CD8-positive, alpha-beta memory T cell (primary cell): ENCODE measurements around the gene ENTHD1. TPM values are rescaled to one million over a fixed set of nuclear protein-coding genes. Genes with fewer than 3 reads are reported as not detected.

ENCODE experiments used
- CTCF ChIA-PET: fragments of 350-600 bp; sonication (Branson Sonifier 250); formaldehyde crosslinking; loops from one replicate; lab custom pipeline; 2021; ENCODE audit warnings: antibody characterized with exemption; lab: Charles Lee
- POLR2A ChIA-PET: fragments of 350-600 bp; sonication (Branson Sonifier 250); formaldehyde crosslinking; loops from one replicate; lab custom pipeline; 2021; ENCODE audit warnings: antibody characterized with exemption; lab: Charles Lee
- DNase-seq, 5 donors: peaks; one replicate each; pipeline versions ENCODE4 v3.0.0 to v3.0.0-alpha.2; 2020 to 2022; ENCODE audit warnings: mixed read lengths in 1 of 5
- H3K27ac ChIP-seq: one replicate; pipeline ENCODE4 v1.7.0; 2013; ENCODE audit warnings: low read depth, mild to moderate bottlenecking, low read length, moderate library complexity
- H3K27me3 ChIP-seq: 2 replicates; pipeline ENCODE4 v1.7.0; 2013; ENCODE audit warnings: low read length, mild to moderate bottlenecking; ENCODE audit not compliant: insufficient read depth, poor library complexity, severe bottlenecking
- H3K36me3 ChIP-seq: 2 replicates; pipeline ENCODE4 v1.7.0; 2013; ENCODE audit warnings: mild to moderate bottlenecking, low read length, moderate library complexity; ENCODE audit not compliant: insufficient read depth
- H3K4me1 ChIP-seq: 2 replicates; pipeline ENCODE4 v1.7.0; 2013; ENCODE audit warnings: mild to moderate bottlenecking, low read length, moderate library complexity; ENCODE audit not compliant: insufficient read depth
- H3K4me3 ChIP-seq: 2 replicates; pipeline ENCODE4 v1.7.0; 2013; ENCODE audit warnings: mild to moderate bottlenecking, low read length
- H3K9me3 ChIP-seq: 2 replicates; pipeline ENCODE4 v1.7.0; 2013; ENCODE audit warnings: mild to moderate bottlenecking, low read length
- H3K27ac Mint-ChIP-seq, 8 donors: one replicate each; pipeline ENCODE4 v1.8.0; 2020 to 2021; ENCODE audit warnings: mixed read lengths in 8 of 8, mild to moderate bottlenecking in 6 of 8, inconsistent platforms in 3 of 8, moderate library complexity in 3 of 8
- H3K27me3 Mint-ChIP-seq, 2 donors: one replicate each; pipeline ENCODE4 v1.8.0; 2020 to 2021; ENCODE audit warnings: mixed read lengths in 2 of 2, mild to moderate bottlenecking in 1 of 2, moderate library complexity in 1 of 2
- H3K36me3 Mint-ChIP-seq, 3 donors: one replicate each; pipeline ENCODE4 v1.8.0; 2020 to 2021; ENCODE audit warnings: mixed read lengths in 3 of 3, inconsistent platforms in 1 of 3, mild to moderate bottlenecking in 1 of 3
- H3K4me1 Mint-ChIP-seq, 3 donors: one replicate each; pipeline ENCODE4 v1.8.0; 2020 to 2021; ENCODE audit warnings: mixed read lengths in 3 of 3, inconsistent platforms in 1 of 3, mild to moderate bottlenecking in 1 of 3
- H3K4me3 Mint-ChIP-seq, 7 donors: one replicate each; pipeline ENCODE4 v1.8.0; 2020 to 2021; ENCODE audit warnings: mixed read lengths in 7 of 7, mild to moderate bottlenecking in 6 of 7, moderate library complexity in 4 of 7, inconsistent platforms in 2 of 7
- H3K9me3 Mint-ChIP-seq, 5 donors: one replicate each; pipeline ENCODE4 v1.8.0; 2020 to 2022; ENCODE audit warnings: mixed read lengths in 5 of 5, mild to moderate bottlenecking in 3 of 5, moderate library complexity in 2 of 5, inconsistent platforms in 1 of 5
- polyA plus RNA-seq: library from polyadenylated mRNA; unstranded; fragments of 300-500 nt; fragmentation: Illumina TruSeq; gene quantifications from one replicate; pipeline ENCODE4 v1.2.3, GENCODE V29; 2021
- total RNA-seq, 2 experiments: library from RNA; stranded (reverse); gene quantifications; one replicate each; pipeline ENCODE4 v1.2.3, GENCODE V29; 2021

The ENTHD1 gene
- total and polyA plus RNA-seq, 3 experiments from 2014 or later: 0.16 to 0.35 (median 0.16) TPM

DNA sequence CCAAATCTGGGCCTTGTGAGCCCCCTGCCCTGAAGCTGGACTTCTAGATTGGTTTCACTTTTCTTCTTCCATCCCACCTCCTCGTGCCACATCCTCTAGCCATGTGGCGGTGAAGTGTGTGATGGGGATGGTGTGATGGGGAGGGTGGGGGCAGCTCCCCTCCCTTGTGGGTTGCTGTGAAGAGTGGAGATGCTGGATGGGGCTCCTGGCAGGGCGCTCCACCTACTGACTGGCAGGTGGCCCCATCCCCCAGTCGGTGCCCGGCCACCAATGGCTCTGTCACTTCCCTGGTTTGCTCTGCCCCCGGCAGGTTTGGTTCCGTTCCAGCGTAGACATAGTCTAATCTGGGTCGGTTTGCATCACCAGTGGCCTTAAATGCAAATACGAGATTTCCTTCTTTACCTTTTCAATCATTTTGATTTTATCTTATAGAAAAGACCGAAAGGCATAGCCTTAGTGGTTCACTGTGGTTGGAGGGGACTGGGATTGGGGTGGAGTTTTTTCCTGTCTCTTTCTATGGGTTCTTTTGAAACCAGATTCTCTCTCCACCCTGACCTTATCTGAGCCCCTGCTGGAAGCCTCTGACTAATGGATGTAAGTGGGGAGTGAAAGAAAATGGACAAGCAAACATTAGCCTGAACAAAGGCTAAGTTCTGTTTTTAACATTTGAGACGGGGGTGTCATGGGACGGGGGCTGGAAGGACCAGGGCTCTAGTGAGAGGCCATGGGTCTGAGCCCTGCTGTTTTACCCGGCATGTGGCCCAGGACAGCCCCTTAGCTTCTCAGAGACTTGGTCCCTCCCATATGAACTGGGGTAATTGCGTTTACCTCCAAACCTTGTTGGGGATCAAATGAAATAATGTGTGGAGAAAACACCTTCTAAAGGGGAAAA is 173.8 kb downstream of the ENTHD1 start:
- Histone ChIP-seq H3K27ac (no peak overlapping the region), H3K27me3 (no peaks in the 10 kb centered on the region), H3K4me1 (no peaks in the 10 kb centered on the region), H3K36me3 (no peaks in the 10 kb centered on the region), H3K9me3 (no peaks in the 10 kb centered on the region), H3K4me3 (no peak overlapping the region)
- ChIA-PET CTCF (no interaction called here), POLR2A (no interaction called here)
- Mint-ChIP-seq H3K4me3 (peak overlapping the region in 1 of 7 donors; percentile 24), H3K27me3 (peaks cover 0 to 3% of the 10 kb centered on the region in 2 donors), H3K4me1 (peaks cover 0 to 5% (median 0%) of the 10 kb centered on the region in 3 donors), H3K27ac (no peak overlapping the region), H3K36me3 (no peaks in the 10 kb centered on the region), H3K9me3 (no peaks in the 10 kb centered on the region)
- no peak for DNase-seq

DNA sequence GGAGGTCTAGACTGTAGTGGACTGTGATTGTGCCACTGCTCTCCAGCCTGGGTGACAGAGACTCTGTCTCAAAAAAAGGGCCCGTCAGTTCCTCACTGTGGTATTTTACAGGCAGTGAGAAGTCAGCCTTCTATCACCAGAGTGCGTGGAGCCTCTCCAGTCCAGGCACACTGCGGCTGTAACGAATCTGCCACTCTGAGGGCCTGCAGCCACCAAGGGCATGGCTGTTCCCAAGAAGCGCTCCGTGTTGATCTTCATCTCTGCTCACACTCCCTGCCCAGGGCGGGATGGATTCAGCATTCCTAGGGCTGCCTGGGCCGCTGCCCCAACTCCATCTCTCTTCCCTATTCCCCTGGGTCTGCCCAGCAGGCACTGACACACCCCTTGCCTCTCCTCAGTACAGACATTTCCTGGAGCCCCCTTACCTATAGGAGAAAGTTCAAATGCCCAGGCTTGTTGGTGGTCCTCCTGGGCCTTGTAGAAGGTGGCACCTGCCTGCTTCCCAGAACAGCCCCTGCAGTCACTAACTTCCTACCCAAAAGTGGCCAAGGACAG is 174.6 kb downstream of the ENTHD1 start:
- Mint-ChIP-seq H3K4me3 (no peak overlapping the region), H3K36me3 (no peaks in the 10 kb centered on the region), H3K27me3 (peaks cover 0 to 3% of the 10 kb centered on the region in 2 donors), H3K27ac (peak overlapping the region in 1 of 8 donors; percentile 73), H3K9me3 (no peaks in the 10 kb centered on the region), H3K4me1 (peaks cover 0 to 5% (median 0%) of the 10 kb centered on the region in 3 donors)
- no peaks in the 10 kb centered on the region for H3K9me3 ChIP-seq
- no peak for DNase-seq
- ChIA-PET CTCF (no interaction called here), POLR2A (no interaction called here)
- no peak overlapping the region for H3K4me3 ChIP-seq
- no peaks in the 10 kb centered on the region for H3K27me3 ChIP-seq
- H3K4me1 ChIP-seq: no peaks in the 10 kb centered on the region
- no peak overlapping the region for H3K27ac ChIP-seq
- no peaks in the 10 kb centered on the region for H3K36me3 ChIP-seq

DNA sequence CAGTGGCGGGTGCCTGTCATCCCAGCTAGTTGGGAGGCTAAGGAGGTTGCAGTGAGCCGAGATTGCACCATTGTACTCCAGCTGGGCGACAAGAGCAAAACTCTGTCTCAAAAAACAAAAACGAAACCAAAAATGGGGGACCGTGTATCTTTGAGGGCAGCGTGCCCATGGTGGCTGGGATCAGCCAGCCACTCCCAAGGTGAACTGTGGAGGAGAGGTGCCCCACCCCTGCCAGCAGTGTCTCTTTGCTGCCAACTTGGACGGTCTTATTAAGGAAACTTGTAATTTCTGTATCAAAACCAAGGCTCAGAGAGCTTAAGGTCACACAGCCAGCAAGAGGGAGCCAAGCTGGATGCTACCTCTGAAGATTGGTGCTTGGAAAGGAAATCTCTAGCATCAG is 175.4 kb downstream of the ENTHD1 start:
- ChIA-PET CTCF (no interaction called here), POLR2A (no interaction called here)
- H3K4me3 ChIP-seq: no peak overlapping the region
- H3K27me3 Mint-ChIP-seq: peaks cover 0 to 3% of the 10 kb centered on the region in 2 donors
- no peaks in the 10 kb centered on the region for H3K36me3 ChIP-seq
- H3K36me3 Mint-ChIP-seq: no peaks in the 10 kb centered on the region
- H3K27ac ChIP-seq: no peak overlapping the region
- H3K9me3 ChIP-seq: no peaks in the 10 kb centered on the region
- H3K4me3 Mint-ChIP-seq: peak overlapping the region in 4 of 7 donors; percentile 19 to 59 (median 50)
- DNase-seq: no peak
- H3K4me1 ChIP-seq: no peaks in the 10 kb centered on the region
- H3K27ac Mint-ChIP-seq: peak overlapping the region in 1 of 8 donors; percentile 51
- H3K27me3 ChIP-seq: no peaks in the 10 kb centered on the region
- no peaks in the 10 kb centered on the region for H3K9me3 Mint-ChIP-seq
- peaks cover 0 to 5% (median 0%) of the 10 kb centered on the region in 3 donors for H3K4me1 Mint-ChIP-seq

GRCh38 chr22:39717099-39717498 is 176.5 kb downstream of the ENTHD1 start:
- DNase-seq: no peak
- Histone ChIP-seq H3K9me3 (no peaks in the 10 kb centered on the region), H3K27ac (no peak overlapping the region), H3K27me3 (no peaks in the 10 kb centered on the region), H3K4me1 (no peaks in the 10 kb centered on the region), H3K36me3 (no peaks in the 10 kb centered on the region), H3K4me3 (no peak overlapping the region)
- Mint-ChIP-seq H3K27me3 (peaks cover 0 to 5% of the 10 kb centered on the region in 2 donors), H3K9me3 (no peaks in the 10 kb centered on the region), H3K36me3 (no peaks in the 10 kb centered on the region), H3K4me3 (no peak overlapping the region), H3K4me1 (peaks cover 0 to 5% (median 0%) of the 10 kb centered on the region in 3 donors), H3K27ac (no peak overlapping the region)
- POLR2A ChIA-PET: no interaction called here
- CTCF ChIA-PET: no interaction called here

DNA sequence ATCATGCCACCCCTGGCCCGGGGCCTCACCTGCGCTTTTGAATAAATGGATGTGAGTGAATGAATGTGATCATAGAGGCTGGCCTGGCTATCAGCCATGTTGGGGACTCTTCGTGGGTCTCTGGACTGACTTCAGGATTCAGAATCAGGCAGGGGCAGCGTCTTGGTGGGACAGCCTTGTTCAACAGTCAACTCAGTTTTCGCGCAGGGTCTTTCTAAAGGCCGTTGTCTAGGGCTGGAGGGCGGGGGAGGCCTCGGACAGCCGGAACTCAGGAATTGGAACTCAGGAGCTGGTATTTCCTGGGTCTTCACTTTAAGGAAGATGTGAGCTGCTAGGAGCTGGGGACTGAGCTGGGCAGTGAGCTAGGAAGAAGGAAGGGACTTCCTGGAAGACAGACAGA is 177.0 kb downstream of the ENTHD1 start:
- CTCF ChIA-PET: interaction anchor here (1.4 kb wide), 1 partner anchor 182 kb away, joined by 3 read pairs; no protein-coding TSS in a partner anchor
- H3K36me3 ChIP-seq: no peaks in the 10 kb centered on the region

DNA sequence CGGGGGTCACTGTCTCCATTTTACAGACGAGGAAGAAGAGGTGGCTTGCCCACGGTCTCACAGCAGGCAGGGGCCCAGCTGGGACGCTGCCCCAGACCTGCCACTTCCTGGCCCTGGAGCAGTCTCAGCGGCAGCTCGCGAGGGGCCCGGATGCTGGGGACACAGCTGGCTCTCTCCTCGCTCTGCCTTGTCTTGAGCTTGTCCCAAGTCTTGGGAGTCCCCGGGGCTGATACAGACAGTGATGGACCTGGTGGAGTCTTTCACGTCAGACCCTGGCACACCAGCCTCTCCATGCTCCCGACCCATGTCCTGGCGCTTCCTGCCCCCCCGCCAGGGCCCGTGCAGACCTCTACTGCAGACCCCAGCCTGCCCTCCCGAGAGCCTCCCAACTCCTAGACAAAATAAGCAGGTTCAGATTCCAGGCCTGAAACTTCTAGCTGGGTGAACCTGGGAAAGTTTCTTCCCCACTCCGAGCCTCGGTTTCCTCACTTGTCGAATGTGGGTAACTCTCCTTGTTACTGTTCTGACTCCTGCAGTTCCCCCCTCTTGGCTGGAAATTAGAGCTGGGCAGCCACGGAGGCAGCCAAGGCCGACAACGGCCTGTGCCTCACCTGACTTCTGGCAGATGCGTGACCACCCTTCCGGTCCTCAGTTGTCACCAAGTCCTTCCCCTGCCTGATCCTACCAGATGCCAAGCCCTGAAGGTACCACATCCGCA is 177.6 kb downstream of the ENTHD1 start:
- Mint-ChIP-seq H3K4me1 (peaks cover 0 to 5% (median 0%) of the 10 kb centered on the region in 3 donors), H3K36me3 (no peaks in the 10 kb centered on the region), H3K4me3 (no peak overlapping the region), H3K9me3 (no peaks in the 10 kb centered on the region), H3K27me3 (peaks cover 0 to 6% of the 10 kb centered on the region in 2 donors), H3K27ac (no peak overlapping the region)
- no peaks in the 10 kb centered on the region for H3K27me3 ChIP-seq
- CTCF ChIA-PET: interaction anchor here (1.4 kb wide), 1 partner anchor 181 kb away, joined by 3 read pairs; no protein-coding TSS in a partner anchor
- POLR2A ChIA-PET: no interaction called here
- no peaks in the 10 kb centered on the region for H3K36me3 ChIP-seq
- no peaks in the 10 kb centered on the region for H3K9me3 ChIP-seq
- DNase-seq: no peak
- H3K4me1 ChIP-seq: no peaks in the 10 kb centered on the region
- H3K27ac ChIP-seq: no peak overlapping the region
- no peak overlapping the region for H3K4me3 ChIP-seq

More for the DNA sequence above, 177.0 kb downstream of the ENTHD1 start:
- Mint-ChIP-seq H3K4me1 (peaks cover 0 to 5% (median 0%) of the 10 kb centered on the region in 3 donors), H3K9me3 (no peaks in the 10 kb centered on the region), H3K27me3 (peaks cover 0 to 5% of the 10 kb centered on the region in 2 donors), H3K36me3 (no peaks in the 10 kb centered on the region), H3K4me3 (peak overlapping the region in 1 of 7 donors; percentile 27), H3K27ac (peak overlapping the region in 1 of 8 donors; percentile 70)
- Histone ChIP-seq H3K4me3 (no peak overlapping the region), H3K4me1 (no peaks in the 10 kb centered on the region), H3K9me3 (no peaks in the 10 kb centered on the region), H3K27me3 (no peaks in the 10 kb centered on the region), H3K27ac (no peak overlapping the region)
- no peak for DNase-seq
- POLR2A ChIA-PET: no interaction called here

DNA sequence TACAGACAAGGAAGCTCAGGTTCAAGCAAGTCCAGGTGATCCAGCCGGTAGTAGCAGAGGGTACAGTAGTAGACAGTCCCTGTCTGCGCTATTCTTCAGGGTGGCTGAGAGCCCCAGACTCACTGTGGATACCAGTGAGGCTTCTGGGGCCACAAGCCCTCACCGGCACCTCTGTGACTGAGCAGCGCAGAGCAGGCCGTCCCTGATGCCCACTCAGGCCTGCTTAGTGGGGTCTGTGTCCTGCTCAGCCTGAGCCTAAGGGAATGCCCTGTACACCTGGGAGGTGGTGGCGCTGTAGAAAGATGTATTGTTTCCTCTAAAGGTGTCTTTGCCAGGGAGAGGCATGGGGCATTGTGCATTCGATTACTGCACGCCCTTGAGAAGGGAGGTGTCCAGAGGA is 179.2 kb downstream of the ENTHD1 start:
- Histone ChIP-seq H3K27ac (no peak overlapping the region), H3K4me3 (no peak overlapping the region), H3K27me3 (no peaks in the 10 kb centered on the region), H3K4me1 (no peaks in the 10 kb centered on the region), H3K36me3 (no peaks in the 10 kb centered on the region), H3K9me3 (no peaks in the 10 kb centered on the region)
- Mint-ChIP-seq H3K36me3 (no peaks in the 10 kb centered on the region), H3K27ac (no peak overlapping the region), H3K4me1 (peaks cover 0 to 5% (median 0%) of the 10 kb centered on the region in 3 donors), H3K27me3 (peaks cover 5 to 6% of the 10 kb centered on the region in 2 donors), H3K9me3 (no peaks in the 10 kb centered on the region), H3K4me3 (no peak overlapping the region)
- DNase-seq: no peak
- ChIA-PET CTCF (no interaction called here), POLR2A (no interaction called here)
